OCI-LY3 (cell line): ENCODE results near the gene MASP1.

ENCODE experiments used
- H2AFZ ChIP-seq: fragments of 200-600, 300-600 bp; shearing (Covaris generic); 2 replicates; pipeline ENCODE4 v1.6.0; 2014; ENCODE audit warnings: antibody characterized with exemption, low read depth, low read length
- H3K27ac ChIP-seq: fragments of 200-600, 300-600 bp; sonication (generic); 2 replicates; pipeline ENCODE4 v1.5.1; 2014; ENCODE audit warnings: mild to moderate bottlenecking, low read length, moderate library complexity, mixed read lengths
- H3K27me3 ChIP-seq: fragments of 200-600, 300-600 bp; sonication (generic); 2 replicates; pipeline ENCODE4 v1.6.1; 2014; ENCODE audit warnings: low read depth, low read length, mixed read lengths
- H3K36me3 ChIP-seq: fragments of 200-600, 300-600 bp; sonication (generic); replicated peaks from 2 replicates; pipeline ENCODE3; 2014; ENCODE audit warnings: low read depth, low read length, mixed read lengths
- H3K4me1 ChIP-seq: fragments of 300-600, 200-600 bp; sonication (generic); 2 replicates; pipeline ENCODE4 v1.6.1; 2014; ENCODE audit warnings: low read length, mixed read lengths
- H3K4me2 ChIP-seq: fragments of 200-600, 300-600 bp; sonication (generic); 2 replicates; pipeline ENCODE4 v1.6.1; 2014; ENCODE audit warnings: low read length, mixed read lengths
- H3K4me3 ChIP-seq: fragments of 300-600, 200-600 bp; sonication (generic); 2 replicates; pipeline ENCODE4 v1.5.1; 2014; ENCODE audit warnings: antibody characterized with exemption, mild to moderate bottlenecking, low read length, moderate library complexity
- H3K79me2 ChIP-seq: fragments of 300-600, 200-600 bp; shearing (Covaris generic); 2 replicates; pipeline ENCODE4 v1.6.1; 2014; ENCODE audit warnings: mild to moderate bottlenecking, low read length, mixed read lengths
- H3K9ac ChIP-seq: fragments of 300-600, 200-600 bp; shearing (Covaris generic); 2 replicates; pipeline ENCODE4 v1.6.0; 2014; ENCODE audit warnings: mild to moderate bottlenecking, low read length, moderate library complexity
- H3K9me3 ChIP-seq: fragments of 200-600, 300-600 bp; shearing (Covaris generic); 2 replicates; pipeline ENCODE4 v1.6.1; 2014; ENCODE audit warnings: low read length, mixed read lengths; ENCODE audit not compliant: insufficient read depth
- H4K20me1 ChIP-seq: fragments of 200-600, 300-600 bp; sonication (generic); 2 replicates; pipeline ENCODE4 v1.6.1; 2016; ENCODE audit warnings: low read length, mixed read lengths; ENCODE audit not compliant: insufficient read depth
- EZH2phosphoT487 ChIP-seq: fragments of 200-600 bp; shearing (Covaris generic); IDR thresholded peaks from 2 replicates; pipeline ENCODE4 v1.6.1; 2018; ENCODE audit warnings: antibody characterized with exemption, mixed run types, low read depth
- TF ChIP-seq, protein P1 (sequence below): fragments of 200-600, 300-600 bp; sonication (generic); IDR thresholded peaks from 2 replicates; pipeline ENCODE4 v1.5.1; 2014; ENCODE audit warnings: antibody characterized with exemption, low read length, low read depth

MASP1 gene

DNA sequence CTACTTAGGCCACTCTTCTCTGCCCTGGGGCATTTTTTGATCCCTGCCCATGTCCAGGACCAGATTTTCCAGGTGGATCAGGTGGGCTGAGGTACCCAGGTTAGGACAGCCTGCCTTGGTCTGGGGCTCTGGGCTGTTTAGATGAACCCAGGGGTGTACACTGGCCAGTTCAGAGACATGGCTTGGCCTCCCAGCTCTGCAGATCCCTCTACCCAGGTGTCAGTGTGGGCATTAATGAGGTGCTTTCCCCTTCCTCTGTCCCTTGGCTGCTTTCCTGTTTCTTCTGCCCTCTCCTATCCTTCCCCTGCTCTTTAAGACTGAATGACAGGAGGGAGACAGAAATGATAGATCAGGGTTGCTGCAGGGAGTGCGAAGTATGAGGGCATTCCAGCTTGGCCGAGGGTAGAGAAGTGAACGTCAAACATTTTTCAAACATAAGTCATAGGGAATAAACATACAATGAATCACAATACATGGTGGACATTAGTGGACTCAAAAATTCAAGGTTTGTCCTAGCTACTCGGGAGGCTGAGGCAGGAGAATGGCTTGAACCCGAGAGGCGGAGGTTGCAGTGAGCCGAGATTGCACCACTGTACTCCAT is 63.8 kb downstream of the MASP1 start:
- H3K4me2 ChIP-seq, result no peak overlapping the region
- no peaks in the 10 kb centered on the region for H3K9me3 ChIP-seq
- no peaks in the 10 kb centered on the region for H3K36me3 ChIP-seq
- no peak overlapping the region for H3K9ac ChIP-seq
- H3K79me2 ChIP-seq, result no peaks in the 10 kb centered on the region
- no peak for TF ChIP-seq EZH2phosphoT487
- TF ChIP-seq, protein P1, sequence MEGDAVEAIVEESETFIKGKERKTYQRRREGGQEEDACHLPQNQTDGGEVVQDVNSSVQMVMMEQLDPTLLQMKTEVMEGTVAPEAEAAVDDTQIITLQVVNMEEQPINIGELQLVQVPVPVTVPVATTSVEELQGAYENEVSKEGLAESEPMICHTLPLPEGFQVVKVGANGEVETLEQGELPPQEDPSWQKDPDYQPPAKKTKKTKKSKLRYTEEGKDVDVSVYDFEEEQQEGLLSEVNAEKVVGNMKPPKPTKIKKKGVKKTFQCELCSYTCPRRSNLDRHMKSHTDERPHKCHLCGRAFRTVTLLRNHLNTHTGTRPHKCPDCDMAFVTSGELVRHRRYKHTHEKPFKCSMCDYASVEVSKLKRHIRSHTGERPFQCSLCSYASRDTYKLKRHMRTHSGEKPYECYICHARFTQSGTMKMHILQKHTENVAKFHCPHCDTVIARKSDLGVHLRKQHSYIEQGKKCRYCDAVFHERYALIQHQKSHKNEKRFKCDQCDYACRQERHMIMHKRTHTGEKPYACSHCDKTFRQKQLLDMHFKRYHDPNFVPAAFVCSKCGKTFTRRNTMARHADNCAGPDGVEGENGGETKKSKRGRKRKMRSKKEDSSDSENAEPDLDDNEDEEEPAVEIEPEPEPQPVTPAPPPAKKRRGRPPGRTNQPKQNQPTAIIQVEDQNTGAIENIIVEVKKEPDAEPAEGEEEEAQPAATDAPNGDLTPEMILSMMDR, result no peak
- H3K4me1 ChIP-seq, result peaks cover 20% of the 10 kb centered on the region
- peaks cover 19% of the 10 kb centered on the region; the same call in 1 of the 2 replicates for H3K27me3 ChIP-seq
- no peak overlapping the region for H3K27ac ChIP-seq
- H3K4me3 ChIP-seq, result no peak overlapping the region
- H4K20me1 ChIP-seq, result no peaks in the 10 kb centered on the region
- no peak overlapping the region for H2AFZ ChIP-seq

DNA sequence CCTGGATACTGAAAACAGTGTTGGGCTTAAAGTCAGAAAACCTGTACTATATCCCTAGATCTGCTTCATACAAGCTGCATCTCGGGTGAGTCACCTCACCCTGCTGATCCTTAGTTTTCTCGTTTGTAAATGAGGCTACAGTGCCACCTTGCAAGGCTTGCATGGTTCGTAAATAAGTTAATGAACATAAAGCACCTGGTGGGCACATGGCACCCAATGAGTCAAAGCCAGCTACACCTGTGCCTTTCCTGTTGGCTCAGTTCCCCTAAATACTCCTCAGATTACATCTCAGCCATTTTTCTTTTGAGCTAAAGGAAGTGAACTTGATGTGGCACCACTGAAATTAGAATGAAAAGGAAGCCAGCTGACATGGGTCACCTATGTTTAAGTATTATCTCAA is 67.7 kb downstream of the MASP1 start:
- Histone ChIP-seq H3K9me3 (no peaks in the 10 kb centered on the region), H3K27ac (peak overlapping the region; percentile 33), H3K27me3 (no peaks in the 10 kb centered on the region), H3K4me2 (peak overlapping the region; percentile 52), H3K9ac (no peak overlapping the region), H2AFZ (peak overlapping the region; percentile 47; the same call in 1 of the 2 replicates), H3K36me3 (no peaks in the 10 kb centered on the region), H3K79me2 (no peaks in the 10 kb centered on the region), H4K20me1 (no peaks in the 10 kb centered on the region), H3K4me1 (peaks cover 20% of the 10 kb centered on the region), H3K4me3 (peak overlapping the region; percentile 8; the same call in 1 of the 2 replicates)
- TF ChIP-seq, protein P1, result no peak
- TF ChIP-seq EZH2phosphoT487, result no peak

DNA sequence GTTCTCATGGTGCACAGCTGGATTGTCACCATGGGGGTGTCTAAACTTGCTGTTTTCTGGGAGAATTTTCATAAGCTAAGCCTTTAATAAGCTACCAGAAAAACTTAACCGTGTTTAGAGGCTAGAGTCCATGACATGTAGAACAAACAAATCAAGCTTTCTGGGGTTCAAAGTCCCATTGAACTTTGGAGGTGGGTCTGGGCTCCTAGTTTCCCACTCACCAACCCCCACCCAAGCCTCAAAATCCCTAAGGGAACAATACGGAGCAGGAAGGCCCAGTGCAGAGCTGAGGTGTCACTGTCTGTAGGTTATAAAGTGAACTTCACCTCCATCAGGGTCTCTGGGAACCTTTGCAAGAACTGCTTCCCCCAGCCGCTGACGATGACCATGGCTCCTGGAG is 68.7 kb downstream of the MASP1 start:
- Histone ChIP-seq H3K4me2 (no peak overlapping the region), H4K20me1 (no peaks in the 10 kb centered on the region), H3K9ac (no peak overlapping the region), H3K4me1 (peaks cover 20% of the 10 kb centered on the region), H3K79me2 (no peaks in the 10 kb centered on the region), H3K36me3 (no peaks in the 10 kb centered on the region), H3K27me3 (peaks cover 3% of the 10 kb centered on the region; the same call in 1 of the 2 replicates), H3K27ac (no peak overlapping the region), H3K9me3 (no peaks in the 10 kb centered on the region), H3K4me3 (no peak overlapping the region), H2AFZ (no peak overlapping the region)
- TF ChIP-seq EZH2phosphoT487, result no peak
- TF ChIP-seq, protein P1, result no peak

DNA sequence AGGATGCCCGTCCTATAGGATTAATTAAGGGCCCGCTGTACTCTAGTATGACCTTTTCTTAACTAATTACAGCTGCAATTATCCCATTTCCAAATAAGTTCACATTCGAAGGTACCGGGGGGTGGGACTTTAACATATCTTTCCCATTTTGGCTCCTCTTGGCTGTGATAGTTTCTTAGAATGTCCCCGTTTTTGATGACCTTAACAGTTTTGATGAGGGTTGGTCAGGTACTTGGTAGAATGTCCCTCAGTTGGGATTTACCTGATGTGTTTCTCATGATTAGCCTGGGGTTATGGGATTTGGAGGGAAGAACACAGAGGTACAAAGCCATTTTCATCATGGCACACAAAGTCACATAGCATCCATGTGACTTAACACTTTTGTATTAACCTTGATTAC is 76.1 kb downstream of the MASP1 start:
- Histone ChIP-seq H3K4me1 (no peaks in the 10 kb centered on the region), H4K20me1 (no peaks in the 10 kb centered on the region), H3K4me2 (no peak overlapping the region), H3K9ac (no peak overlapping the region), H3K4me3 (no peak overlapping the region), H3K36me3 (no peaks in the 10 kb centered on the region), H3K27ac (no peak overlapping the region), H3K79me2 (no peaks in the 10 kb centered on the region), H3K9me3 (no peaks in the 10 kb centered on the region), H2AFZ (no peak overlapping the region), H3K27me3 (peaks cover 4% of the 10 kb centered on the region; the same call in 1 of the 2 replicates)
- TF ChIP-seq, protein P1, result no peak
- TF ChIP-seq EZH2phosphoT487, result no peak
